HG03060 (cell line): ENCODE results near the gene ABCG4.

Experiments used
- ATAC-seq: cut with Tn5 transposase; IDR thresholded peaks from one replicate; pipeline ENCODE4 v1.9.1; 2021; ENCODE audit warnings: low read depth, moderate number of reproducible peaks; ENCODE audit not compliant: unreplicated experiment

Gene ABCG4

GRCh38 chr11:119205080-119205479, 56.2 kb downstream of the ABCG4 start:
- no peak for ATAC-seq

- no peak for ATAC-seq
Observed at GRCh38 chr11:119205574-119206510, 57.0 kb downstream of the ABCG4 start, which contains the start of gene CBL. CBL (plus strand) TSS chr11:119206339; CDS start chr11:119206418, 79 bp downstream.

GRCh38 chr11:119206511-119207414, 57.9 kb downstream of the ABCG4 start:
- ATAC-seq, result no peak

GRCh38 chr11:119207415-119207960, 58.6 kb downstream of the ABCG4 start:
- ATAC-seq, result no peak

GRCh38 chr11:119209186-119209585, 60.3 kb downstream of the ABCG4 start:
- ATAC-seq, result no peak

- no peak for ATAC-seq
Observed at GRCh38 chr11:119210050-119210449, 61.2 kb downstream of the ABCG4 start.
